Trophoblast cell (in vitro differentiated cells and primary cell): Measurements from ENCODE around the gene DDX56.

Source experiments
- DNase-seq, 2 donors: peaks; one replicate each; pipeline ENCODE4 v3.0.0-alpha.2; 2016
- H2AFZ ChIP-seq: 2 replicates; pipeline ENCODE4 v1.6.1; 2013; ENCODE audit warnings: low read length, moderate library complexity, mild to moderate bottlenecking; ENCODE audit not compliant: insufficient read depth, poor library complexity
- H2AK5ac ChIP-seq: 2 replicates; pipeline ENCODE4 v1.6.1; 2013; ENCODE audit warnings: mild to moderate bottlenecking, low read length
- H2BK120ac ChIP-seq: 2 replicates; pipeline ENCODE4 v1.6.1; 2013; ENCODE audit warnings: low read length, mild to moderate bottlenecking, moderate library complexity; ENCODE audit not compliant: insufficient read depth, poor library complexity
- H2BK12ac ChIP-seq: 2 replicates; pipeline ENCODE4 v1.6.1; 2013; ENCODE audit warnings: mild to moderate bottlenecking, low read length, moderate library complexity
- H2BK5ac ChIP-seq: 2 replicates; pipeline ENCODE4 v1.6.1; 2013; ENCODE audit warnings: low read length, low read depth, moderate library complexity, mild to moderate bottlenecking; ENCODE audit not compliant: poor library complexity
- H3K14ac ChIP-seq: 2 replicates; pipeline ENCODE4 v1.6.1; 2013; ENCODE audit warnings: mild to moderate bottlenecking, low read length
- H3K18ac ChIP-seq: 2 replicates; pipeline ENCODE4 v1.6.1; 2013; ENCODE audit warnings: mild to moderate bottlenecking, low read length
- H3K23ac ChIP-seq: 2 replicates; pipeline ENCODE4 v1.6.1; 2013; ENCODE audit warnings: low read length
- H3K27ac ChIP-seq: 2 replicates; pipeline ENCODE4 v1.5.1; 2013; ENCODE audit warnings: low read depth, mild to moderate bottlenecking, inconsistent platforms, low read length, moderate library complexity
- H3K27me3 ChIP-seq: 2 replicates; pipeline ENCODE4 v1.6.1; 2013; ENCODE audit warnings: inconsistent platforms, mild to moderate bottlenecking, low read length, moderate library complexity; ENCODE audit not compliant: insufficient read depth
- H3K36me3 ChIP-seq, 2 experiments: 1 replicate in 1 of 2; 2 replicates in 1 of 2; pipeline ENCODE4 v1.6.1; 2013; ENCODE audit warnings: low read length in 2 of 2, mild to moderate bottlenecking in 2 of 2, moderate library complexity in 1 of 2; ENCODE audit not compliant: insufficient read depth in 2 of 2, control insufficient read depth in 1 of 2
- H3K4ac ChIP-seq: 2 replicates; pipeline ENCODE4 v1.6.1; 2013; ENCODE audit warnings: low read depth, mild to moderate bottlenecking, low read length, moderate library complexity
- H3K4me1 ChIP-seq, 2 experiments: 1 replicate in 1 of 2; 2 replicates in 1 of 2; pipeline ENCODE4 v1.6.1; 2013; ENCODE audit warnings: low read length in 2 of 2, mild to moderate bottlenecking in 2 of 2, moderate library complexity in 1 of 2; ENCODE audit not compliant: insufficient read depth in 2 of 2, control insufficient read depth in 1 of 2
- H3K4me2 ChIP-seq: 2 replicates; pipeline ENCODE4 v1.6.1; 2013; ENCODE audit warnings: inconsistent platforms, mild to moderate bottlenecking, low read length, moderate library complexity
- H3K4me3 ChIP-seq: 2 replicates; pipeline ENCODE4 v1.5.1; 2013; ENCODE audit warnings: mild to moderate bottlenecking, low read depth, low read length, inconsistent platforms
- H3K79me1 ChIP-seq: one replicate; pipeline ENCODE4 v1.6.1; 2013; ENCODE audit warnings: low read length
- H3K79me2 ChIP-seq: 2 replicates; pipeline ENCODE4 v1.6.1; 2013; ENCODE audit warnings: low read length, mild to moderate bottlenecking; ENCODE audit not compliant: control insufficient read depth, insufficient read depth, poor library complexity
- H3K9ac ChIP-seq: 2 replicates; pipeline ENCODE4 v1.6.1; 2013; ENCODE audit warnings: mild to moderate bottlenecking, low read length
- H3K9me3 ChIP-seq: 2 replicates; pipeline ENCODE4 v1.6.1; 2013; ENCODE audit warnings: low read depth, mild to moderate bottlenecking, control low read depth, inconsistent platforms, low read length; ENCODE audit not compliant: insufficient read depth
- H4K12ac ChIP-seq: 2 replicates; pipeline ENCODE4 v1.6.1; 2013; ENCODE audit warnings: low read depth, mild to moderate bottlenecking, low read length, moderate library complexity
- H4K8ac ChIP-seq: 2 replicates; pipeline ENCODE4 v1.6.1; 2013; ENCODE audit warnings: low read depth, mild to moderate bottlenecking, low read length, moderate library complexity
- H4K91ac ChIP-seq: one replicate; pipeline ENCODE4 v1.6.1; 2013; ENCODE audit warnings: low read depth, mild to moderate bottlenecking, low read length, moderate library complexity
- WGBS: extraction: QIAGEN DNeasy Blood & Tissue Kit; methylation state at CpG from one replicate; pipeline ENCODE4 v1.1.7; 2013; ENCODE audit warnings: missing lambda C conversion rate; ENCODE audit not compliant: insufficient read length, insufficient coverage; ENCODE audit errors: extremely low coverage; 5-methylcytosine and 5-hydroxymethylcytosine counted together

Gene DDX56

DNA sequence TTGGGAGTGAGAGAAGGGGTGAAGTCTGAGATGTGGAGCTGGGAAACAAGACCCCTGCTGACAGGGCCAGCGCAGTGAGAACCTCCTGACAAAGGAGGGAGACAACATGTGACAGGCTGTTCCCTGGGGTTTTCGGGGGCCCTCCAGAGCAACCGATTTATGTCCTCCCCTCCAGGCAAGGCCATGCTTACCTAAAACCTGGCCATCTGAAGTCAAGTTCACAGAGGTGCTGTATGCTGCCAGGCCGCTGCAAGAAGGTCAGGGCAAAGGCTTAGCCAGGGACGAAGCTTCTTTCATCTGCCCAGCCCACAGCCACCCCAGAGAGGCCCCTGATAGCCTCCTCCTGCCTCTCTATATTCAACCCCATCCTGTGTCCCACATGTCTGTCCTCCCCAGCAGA lies 53.1 kb downstream of the DDX56 start:
- H2BK12ac ChIP-seq = no peak overlapping the region
- DNase-seq = no peak
- no peak overlapping the region for H3K27ac ChIP-seq
- H3K79me2 ChIP-seq = no peaks in the 10 kb centered on the region
- no peak overlapping the region for H4K91ac ChIP-seq
- no peak overlapping the region for H2AK5ac ChIP-seq
- no peak overlapping the region for H4K12ac ChIP-seq
- H3K9ac ChIP-seq = no peak overlapping the region
- no peak overlapping the region for H3K4me2 ChIP-seq
- peaks cover 6% of the 10 kb centered on the region for H3K9me3 ChIP-seq
- no peak overlapping the region for H3K18ac ChIP-seq
- no peaks in the 10 kb centered on the region for H3K4me1 ChIP-seq
- no peak overlapping the region for H2BK120ac ChIP-seq
- H3K4ac ChIP-seq = no peak overlapping the region
- no peak overlapping the region for H4K8ac ChIP-seq
- no peaks in the 10 kb centered on the region for H3K79me1 ChIP-seq
- no CpG with 5 or more reads among the region's 5 CpGs for WGBS
- H3K4me3 ChIP-seq = no peak overlapping the region
- no peak overlapping the region for H2BK5ac ChIP-seq
- no peak overlapping the region for H3K14ac ChIP-seq
- H2AFZ ChIP-seq = no peak overlapping the region
- no peaks in the 10 kb centered on the region for H3K36me3 ChIP-seq
- no peaks in the 10 kb centered on the region for H3K27me3 ChIP-seq
- no peak overlapping the region for H3K23ac ChIP-seq

DNA sequence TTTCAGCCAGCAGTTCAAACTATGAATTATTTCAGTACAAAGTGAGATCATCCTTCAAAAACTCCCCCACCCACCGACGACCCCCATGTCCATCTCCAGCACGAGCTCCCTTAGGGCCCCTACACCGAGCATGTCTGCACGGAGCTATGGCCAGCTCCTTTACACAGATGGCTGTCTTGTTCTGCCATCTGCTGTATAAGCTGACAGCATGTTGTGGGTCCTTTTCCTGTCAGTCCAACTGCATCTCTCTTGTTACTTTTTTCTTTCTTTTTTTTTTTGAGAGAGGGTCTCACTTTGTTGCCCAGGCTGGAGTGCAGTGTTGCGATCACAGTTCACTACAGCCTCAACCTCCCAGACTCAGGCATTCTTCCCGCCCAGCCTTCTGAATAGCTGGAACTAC lies 54.2 kb downstream of the DDX56 start:
- Histone ChIP-seq H3K9me3 (peaks cover 7% of the 10 kb centered on the region), H3K79me2 (no peaks in the 10 kb centered on the region), H3K27ac (no peak overlapping the region), H3K4ac (no peak overlapping the region), H3K27me3 (no peaks in the 10 kb centered on the region), H3K23ac (no peak overlapping the region), H4K91ac (no peak overlapping the region), H3K36me3 (no peaks in the 10 kb centered on the region), H2BK120ac (no peak overlapping the region), H3K9ac (no peak overlapping the region), H2BK12ac (no peak overlapping the region), H2AK5ac (no peak overlapping the region), H3K4me1 (no peaks in the 10 kb centered on the region), H3K18ac (no peak overlapping the region), H3K4me2 (no peak overlapping the region), H3K14ac (no peak overlapping the region), H4K8ac (no peak overlapping the region), H3K4me3 (no peak overlapping the region), H4K12ac (no peak overlapping the region), H2AFZ (no peak overlapping the region), H3K79me1 (no peaks in the 10 kb centered on the region), H2BK5ac (no peak overlapping the region)
- WGBS = no CpG with 5 or more reads among the region's 7 CpGs
- DNase-seq = no peak

- no peak overlapping the region for H3K4me3 ChIP-seq
- no peak overlapping the region for H2BK120ac ChIP-seq
- H2AFZ ChIP-seq = no peak overlapping the region
- no peak overlapping the region for H3K14ac ChIP-seq
- H3K18ac ChIP-seq = no peak overlapping the region
- whole genome bisulfite sequencing = no CpG with 5 or more reads among the region's 3 CpGs
- no peaks in the 10 kb centered on the region for H3K79me1 ChIP-seq
- no peak overlapping the region for H3K4me2 ChIP-seq
- DNase-seq = no peak
- no peak overlapping the region for H4K12ac ChIP-seq
- H4K8ac ChIP-seq = no peak overlapping the region
- H2BK5ac ChIP-seq = no peak overlapping the region
- no peak overlapping the region for H2AK5ac ChIP-seq
- no peak overlapping the region for H4K91ac ChIP-seq
- H3K9ac ChIP-seq = no peak overlapping the region
- H3K4me1 ChIP-seq = no peaks in the 10 kb centered on the region
- no peak overlapping the region for H2BK12ac ChIP-seq
- H3K36me3 ChIP-seq = no peaks in the 10 kb centered on the region
- no peak overlapping the region for H3K23ac ChIP-seq
- H3K4ac ChIP-seq = no peak overlapping the region
- H3K27me3 ChIP-seq = no peaks in the 10 kb centered on the region
- no peaks in the 10 kb centered on the region for H3K79me2 ChIP-seq
- no peak overlapping the region for H3K27ac ChIP-seq
- peaks cover 7% of the 10 kb centered on the region for H3K9me3 ChIP-seq
Measured at GRCh38 chr7:44518761-44519160, 54.9 kb downstream of the DDX56 start.

- WGBS = no CpG with 5 or more reads among the region's 8 CpGs
- DNase-seq = no peak
- no peaks in the 10 kb centered on the region for H3K4me1 ChIP-seq
- no peaks in the 10 kb centered on the region for H3K79me2 ChIP-seq
- H3K4me3 ChIP-seq = no peak overlapping the region
- no peak overlapping the region for H2BK5ac ChIP-seq
- H2AFZ ChIP-seq = no peak overlapping the region
- no peak overlapping the region for H3K18ac ChIP-seq
- H4K91ac ChIP-seq = no peak overlapping the region
- H4K8ac ChIP-seq = no peak overlapping the region
- no peaks in the 10 kb centered on the region for H3K79me1 ChIP-seq
- no peak overlapping the region for H2BK12ac ChIP-seq
- no peak overlapping the region for H3K4ac ChIP-seq
- no peak overlapping the region for H2AK5ac ChIP-seq
- H3K9ac ChIP-seq = no peak overlapping the region
- no peak overlapping the region for H3K14ac ChIP-seq
- H3K9me3 ChIP-seq = peaks cover 12% of the 10 kb centered on the region
- no peaks in the 10 kb centered on the region for H3K27me3 ChIP-seq
- H3K23ac ChIP-seq = no peak overlapping the region
- H2BK120ac ChIP-seq = no peak overlapping the region
- H3K36me3 ChIP-seq = no peaks in the 10 kb centered on the region
- no peak overlapping the region for H3K27ac ChIP-seq
- no peak overlapping the region for H4K12ac ChIP-seq
- H3K4me2 ChIP-seq = no peak overlapping the region
Measured at GRCh38 chr7:44517175-44517574, 56.5 kb downstream of the DDX56 start.
